Natural killer cell (primary cell): ENCODE measurements around the gene INTS15. TPM values are rescaled to one million over a fixed set of nuclear protein-coding genes. Genes with fewer than 3 reads are reported as not detected.

Experiments
- ATAC-seq, 3 donors: fragments of 150-1000 bp in 2 of 3; fragments of 200-7000 bp in 1 of 3; cut with Tn5 transposase; 1 replicate in 1 of 3; 2 replicates in 2 of 3; pipeline ENCODE4 v1.10.0; 2021; ENCODE audit warnings: mild to moderate bottlenecking in 2 of 3, moderate library complexity in 2 of 3
- DNase-seq, 2 donors: peaks; one replicate each; pipeline versions ENCODE4 v3.0.0 to v3.0.0-alpha.2; 2013 to 2021; ENCODE audit warnings: mixed read lengths in 1 of 2
- H3K27ac ChIP-seq: one replicate; pipeline ENCODE4 v1.5.1; 2013; ENCODE audit warnings: mild to moderate bottlenecking, low read length
- H3K27me3 ChIP-seq: one replicate; pipeline ENCODE4 v1.6.1; 2013; ENCODE audit warnings: low read length; ENCODE audit not compliant: control insufficient read depth, insufficient read depth
- H3K36me3 ChIP-seq: one replicate; pipeline ENCODE4 v1.6.1; 2013; ENCODE audit warnings: low read length; ENCODE audit not compliant: control insufficient read depth, insufficient read depth
- H3K4me1 ChIP-seq: one replicate; pipeline ENCODE4 v1.6.1; 2013; ENCODE audit warnings: low read length; ENCODE audit not compliant: control insufficient read depth, insufficient read depth
- H3K4me3 ChIP-seq: one replicate; pipeline ENCODE4 v1.5.1; 2013; ENCODE audit warnings: low read length
- H3K9me3 ChIP-seq: one replicate; pipeline ENCODE4 v1.6.1; 2013; ENCODE audit warnings: low read length; ENCODE audit not compliant: control insufficient read depth, insufficient read depth
- H3K27ac Mint-ChIP-seq, 2 donors: one replicate each; pipeline ENCODE4 v1.8.0; 2022; ENCODE audit warnings: mild to moderate bottlenecking in 2 of 2, mixed read lengths in 2 of 2, moderate library complexity in 1 of 2
- H3K27me3 Mint-ChIP-seq, 2 donors: one replicate each; pipeline ENCODE4 v1.8.0; 2022; ENCODE audit warnings: low read depth in 2 of 2, mixed read lengths in 2 of 2
- H3K36me3 Mint-ChIP-seq: one replicate; pipeline ENCODE4 v1.8.0; 2022; ENCODE audit warnings: mixed read lengths
- H3K4me1 Mint-ChIP-seq, 2 donors: one replicate each; pipeline ENCODE4 v1.8.0; 2022; ENCODE audit warnings: mixed read lengths in 2 of 2
- H3K4me3 Mint-ChIP-seq: one replicate; pipeline ENCODE4 v1.8.0; 2022; ENCODE audit warnings: mild to moderate bottlenecking, moderate library complexity, mixed read lengths
- H3K9me3 Mint-ChIP-seq, 2 donors: one replicate each; pipeline ENCODE4 v1.8.0; 2022; ENCODE audit warnings: mixed read lengths in 2 of 2
- CTCF ChIP-seq: fragments of 200-600 bp; IDR thresholded peaks from one replicate; pipeline ENCODE4 v1.8.0; 2022; ENCODE audit warnings: antibody characterized with exemption
- WGBS: methylation state at CpG from one replicate; pipeline ENCODE4 v1.1.7; 2013; ENCODE audit warnings: missing lambda C conversion rate; ENCODE audit not compliant: insufficient coverage; 5-methylcytosine and 5-hydroxymethylcytosine counted together
- intact Hi-C: fragments of 100-400 bp; cut with micrococcal nuclease; formaldehyde crosslinking; loops from one replicate; pipeline ENCODE4 v1.14.2; 2022
- total RNA-seq, 4 donors: library from RNA; stranded (reverse); fragments of 120-200 nt in 1 of 4; gene quantifications; one replicate each; pipeline versions ENCODE4 v1.2.3 to v1.2.4, GENCODE V29; 2013 to 2022

Gene INTS15
- total RNA-seq, 3 donors from 2014 or later (not counting 1 experiment from before 2014, with no cell fraction given), result 47.5 to 70.1 (median 60.7) TPM

GRCh38 chr7:6600093-6600492 lies 10.3 kb downstream of the INTS15 start:
- Histone ChIP-seq H3K27me3 (no peaks in the 10 kb centered on the region), H3K9me3 (no peaks in the 10 kb centered on the region), H3K4me1 (peaks cover 4% of the 10 kb centered on the region), H3K4me3 (no peak overlapping the region), H3K36me3 (peaks cover 56% of the 10 kb centered on the region), H3K27ac (no peak overlapping the region)
- Mint-ChIP-seq H3K9me3 (no peaks in the 10 kb centered on the region), H3K27ac (no peak overlapping the region), H3K4me3 (no peak overlapping the region), H3K4me1 (peaks cover 5 to 7% of the 10 kb centered on the region in 2 donors), H3K27me3 (no peaks in the 10 kb centered on the region), H3K36me3 (no peaks in the 10 kb centered on the region)
- DNase-seq, result no peak
- intact Hi-C loops, result no loop called here
- no peak for ATAC-seq
- no peak for TF ChIP-seq CTCF
- 97% methylated on average over 15 of the region's 15 CpGs for WGBS

- Mint-ChIP-seq H3K4me1 (peaks cover 5 to 7% of the 10 kb centered on the region in 2 donors), H3K27ac (no peak overlapping the region), H3K36me3 (no peaks in the 10 kb centered on the region), H3K9me3 (no peaks in the 10 kb centered on the region), H3K27me3 (no peaks in the 10 kb centered on the region), H3K4me3 (no peak overlapping the region)
- Histone ChIP-seq H3K27ac (no peak overlapping the region), H3K4me3 (no peak overlapping the region), H3K36me3 (peaks cover 25% of the 10 kb centered on the region), H3K4me1 (peaks cover 4% of the 10 kb centered on the region), H3K9me3 (no peaks in the 10 kb centered on the region), H3K27me3 (no peaks in the 10 kb centered on the region)
- no peak for ATAC-seq
- TF ChIP-seq CTCF, result no peak
- WGBS, result 97% methylated on average over 10 of the region's 10 CpGs
- DNase-seq, result no peak
- intact Hi-C loops, result no loop called here
Measured at GRCh38 chr7:6604458-6604857, 14.6 kb downstream of the INTS15 start.

GRCh38 chr7:6606866-6607583 lies 17.2 kb downstream of the INTS15 start:
- DNase-seq, result no peak
- no peaks in the 10 kb centered on the region for H3K27me3 ChIP-seq
- WGBS, result 97% methylated on average over 36 of the region's 36 CpGs

More at GRCh38 chr7:6606866-6607583, 17.2 kb downstream of the INTS15 start:
- Mint-ChIP-seq H3K36me3 (no peaks in the 10 kb centered on the region), H3K4me1 (peaks cover 5 to 13% of the 10 kb centered on the region in 2 donors), H3K27me3 (no peaks in the 10 kb centered on the region), H3K27ac (no peak overlapping the region), H3K4me3 (no peak overlapping the region), H3K9me3 (no peaks in the 10 kb centered on the region)
- H3K36me3 ChIP-seq, result peaks cover 14% of the 10 kb centered on the region
- H3K9me3 ChIP-seq, result no peaks in the 10 kb centered on the region
- no peak for ATAC-seq
- peaks cover 4% of the 10 kb centered on the region for H3K4me1 ChIP-seq
- H3K4me3 ChIP-seq, result no peak overlapping the region
- H3K27ac ChIP-seq, result no peak overlapping the region
- no peak for TF ChIP-seq CTCF
- intact Hi-C loops, result no loop called here
